ENCODE results near the gene GDPD4. TPM values are rescaled to one million over a fixed set of nuclear protein-coding genes. Genes with fewer than 3 reads are reported as not detected.
"Not testable (repeated sequence)": the region's sequence is repeated elsewhere in the genome, so short reads cannot be mapped to it uniquely, and the experiment has no call there.

The GDPD4 gene
- total RNA-seq, 2 experiments from 2014 or later = not detected

- POLR2A ChIA-PET = no interaction called here
- CTCF ChIA-PET = no interaction called here
Observed at GRCh38 chr11:77300695-77301094, 791 bp downstream of the GDPD4 start.

DNA sequence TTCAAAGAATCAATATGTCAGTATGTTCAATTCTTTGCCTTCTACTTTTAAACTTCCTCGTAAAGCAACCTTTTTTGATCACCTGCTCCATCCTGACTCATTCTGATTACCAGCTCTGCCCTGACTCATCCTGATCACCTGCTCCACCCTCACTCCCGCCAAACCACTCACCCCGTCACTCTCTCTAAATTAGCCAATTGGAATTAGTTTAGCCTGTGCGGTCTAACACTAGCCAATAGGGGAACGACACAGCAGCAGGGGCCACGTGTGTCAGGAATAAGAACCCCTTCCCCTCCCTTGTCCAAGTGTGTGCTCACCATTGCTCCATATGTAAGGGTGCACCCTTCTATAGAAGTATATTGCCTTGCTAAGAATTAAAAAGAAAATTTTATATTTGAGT, 1.5 kb downstream of the GDPD4 start:
- POLR2A ChIA-PET = not testable (repeated sequence)
- CTCF ChIA-PET = interaction anchor here (1.5 kb wide), 1 partner anchor 8 kb away, joined by 3 read pairs; no protein-coding TSS in a partner anchor

- CTCF ChIA-PET = interaction anchor here (1.5 kb wide), 1 partner anchor 9 kb away, joined by 3 read pairs; no protein-coding TSS in a partner anchor
- POLR2A ChIA-PET = no interaction called here
Observed at GRCh38 chr11:77299528-77299993, 1.9 kb downstream of the GDPD4 start.

- ChIA-PET CTCF (no interaction called here), POLR2A (no interaction called here)
Observed at GRCh38 chr11:77294040-77294439, 7.4 kb downstream of the GDPD4 start.

DNA sequence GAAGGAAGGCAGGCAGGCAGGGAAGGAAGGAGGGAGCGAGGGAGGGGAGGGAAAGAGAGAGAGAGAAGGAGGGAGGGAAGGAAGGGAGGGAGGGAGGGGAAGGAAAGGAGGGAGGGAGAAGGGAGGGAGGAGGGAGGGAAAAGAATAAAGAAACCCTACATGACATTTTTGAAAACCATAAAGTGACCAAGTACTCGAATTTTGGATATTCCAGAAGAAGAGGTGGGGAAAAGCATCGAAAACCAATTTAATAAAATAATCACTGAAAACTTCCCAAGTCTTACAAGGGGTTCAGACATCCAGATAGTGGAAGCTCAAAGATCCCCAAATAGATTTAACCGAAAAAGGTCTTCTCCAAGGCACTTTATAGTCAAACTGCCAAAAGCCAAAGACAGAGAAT, 11.7 kb downstream of the GDPD4 start:
- ChIA-PET CTCF (no interaction called here), POLR2A (no interaction called here)

DNA sequence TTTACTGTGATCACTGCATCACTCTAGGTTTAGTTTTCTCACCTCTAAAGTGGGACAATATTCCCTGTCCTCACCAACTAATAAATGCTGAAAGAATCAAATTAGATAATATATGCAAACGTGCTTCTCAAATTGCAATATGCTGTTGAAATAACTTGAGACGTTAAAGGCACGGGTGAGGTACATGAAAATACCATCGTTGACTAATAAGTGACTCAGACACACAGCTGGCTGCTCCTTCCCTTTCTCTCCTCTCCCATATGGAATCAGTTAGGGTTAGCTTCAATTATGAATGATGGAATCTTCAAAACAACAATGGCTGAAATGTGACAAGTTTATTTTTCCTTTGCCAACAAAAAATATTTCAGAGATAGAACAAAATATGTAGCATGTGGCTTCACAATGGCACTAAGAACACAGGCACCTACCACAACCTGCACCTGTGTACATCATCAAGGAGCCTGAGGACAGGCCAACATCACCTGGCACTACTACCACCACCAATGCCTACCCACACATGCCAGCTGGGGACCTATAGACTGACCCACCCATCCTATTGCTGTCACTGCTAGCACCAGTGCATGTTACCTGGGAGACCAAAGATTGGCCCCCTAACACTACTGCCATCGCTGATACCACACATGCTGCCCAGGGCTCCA, 13.7 kb downstream of the GDPD4 start:
- CTCF ChIA-PET = no interaction called here

DNA sequence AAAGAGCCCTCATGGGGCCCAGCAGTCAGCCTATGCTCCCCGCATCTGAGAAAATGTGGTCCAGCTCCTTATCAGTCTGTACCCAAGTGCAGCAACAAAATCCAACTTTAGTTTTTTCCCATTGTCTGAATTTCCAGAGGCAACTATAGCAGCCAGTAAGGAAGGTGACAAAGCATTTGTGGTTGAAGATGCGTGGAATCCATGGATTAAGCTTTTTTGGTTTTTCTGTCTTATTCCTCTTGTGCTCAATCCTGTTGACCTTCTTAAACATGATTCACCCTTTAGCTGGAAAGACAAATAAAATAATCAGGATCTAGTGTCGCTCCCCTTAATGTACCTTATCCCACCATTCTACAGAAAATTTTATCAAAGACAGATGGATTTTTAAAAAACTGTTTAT, 14.3 kb downstream of the GDPD4 start:
- ChIA-PET CTCF (no interaction called here), POLR2A (no interaction called here)

More for the DNA sequence above, 13.7 kb downstream of the GDPD4 start:
- POLR2A ChIA-PET = no interaction called here

- POLR2A ChIA-PET = no interaction called here
- CTCF ChIA-PET = no interaction called here
Observed at GRCh38 chr11:77284476-77285468, 16.7 kb downstream of the GDPD4 start.

- POLR2A ChIA-PET = no interaction called here
- CTCF ChIA-PET = no interaction called here
Observed at GRCh38 chr11:77283101-77283500, 18.4 kb downstream of the GDPD4 start.

DNA sequence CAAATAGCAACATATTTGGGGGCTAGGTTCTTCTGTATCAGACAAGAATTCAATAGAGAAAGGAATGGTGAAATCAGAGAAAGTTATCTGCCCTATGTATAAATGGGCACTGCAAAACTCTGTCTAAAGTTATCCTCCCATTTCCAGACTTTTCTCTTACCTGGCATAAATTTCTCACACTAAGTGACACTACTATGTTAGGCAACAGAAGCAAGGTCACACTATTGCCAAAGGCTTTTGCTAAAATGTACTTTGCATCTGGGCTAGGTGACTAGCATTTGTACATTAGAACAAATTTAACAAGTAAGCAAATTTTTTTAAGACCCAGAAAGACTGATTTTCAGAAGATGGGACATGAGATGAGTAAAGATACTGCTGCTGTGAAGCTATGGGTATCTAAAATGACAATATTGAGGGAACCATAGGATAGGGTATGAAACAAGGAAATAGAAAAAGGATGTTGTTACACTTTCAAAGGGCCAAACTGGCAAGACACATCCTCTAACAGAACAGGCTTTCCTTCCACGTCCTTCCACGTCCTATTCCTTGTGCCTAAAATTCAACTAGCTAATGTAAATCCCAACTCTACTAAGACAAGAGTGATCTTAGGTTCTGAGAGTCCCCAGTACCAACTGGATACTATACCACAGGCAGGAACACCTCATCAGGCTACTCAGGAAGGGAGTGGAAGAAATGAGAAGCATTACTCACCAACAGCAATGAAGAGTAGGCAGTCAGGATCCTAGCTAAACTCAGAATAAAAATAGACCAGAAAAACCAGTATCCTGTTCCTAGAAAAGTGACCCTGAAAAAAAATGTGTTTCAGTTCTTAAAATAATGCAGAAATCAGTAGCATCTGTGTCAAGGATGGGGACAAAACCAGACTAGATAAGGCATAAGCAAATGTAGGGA, 22.6 kb downstream of the GDPD4 start:
- CTCF ChIA-PET = no interaction called here

DNA sequence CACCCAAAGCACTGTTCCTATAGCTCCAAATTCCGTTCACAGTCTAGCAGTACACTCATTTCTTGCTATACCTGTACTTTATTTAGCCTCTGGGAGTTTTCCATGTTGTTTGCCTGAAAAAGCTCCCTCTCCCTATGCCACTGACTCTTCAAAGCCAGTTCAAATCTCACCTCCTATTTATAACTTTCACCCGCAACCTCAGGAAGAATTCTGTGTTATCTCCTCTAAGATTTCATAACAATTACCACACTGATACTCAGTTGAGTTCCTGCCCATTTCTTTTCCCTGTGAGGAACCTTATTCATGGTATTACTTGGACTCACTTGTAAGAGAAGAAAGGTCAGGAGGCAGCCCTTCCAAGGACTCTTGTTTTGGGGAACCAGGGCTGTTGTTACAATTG, 25.2 kb downstream of the GDPD4 start:
- POLR2A ChIA-PET = no interaction called here
- CTCF ChIA-PET = no interaction called here

More for the DNA sequence above, 22.6 kb downstream of the GDPD4 start:
- POLR2A ChIA-PET = no interaction called here

DNA sequence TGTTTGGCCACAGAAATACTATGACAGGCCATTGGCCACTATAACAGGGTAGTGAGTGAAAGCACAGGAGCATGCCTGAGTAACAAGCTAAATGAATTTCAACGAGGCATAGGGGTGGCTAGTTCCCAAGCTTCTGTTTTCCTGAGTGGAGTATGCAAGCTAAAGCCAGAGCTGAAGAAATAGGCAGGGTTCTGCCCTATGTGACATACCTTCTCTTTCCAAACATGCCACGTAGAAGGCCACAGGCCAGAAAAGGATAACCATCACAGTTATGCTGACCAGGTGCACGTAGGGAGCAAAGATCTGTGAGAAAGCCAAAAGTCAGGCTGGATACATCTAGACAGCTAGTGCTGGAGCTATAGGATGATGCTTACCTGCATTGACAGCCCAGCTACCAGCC, 30.6 kb downstream of the GDPD4 start:
- ChIA-PET POLR2A (no interaction called here), CTCF (interaction anchor here (0.6 kb wide), 1 partner anchor 370 kb away, joined by 3 read pairs; no protein-coding TSS in a partner anchor)

DNA sequence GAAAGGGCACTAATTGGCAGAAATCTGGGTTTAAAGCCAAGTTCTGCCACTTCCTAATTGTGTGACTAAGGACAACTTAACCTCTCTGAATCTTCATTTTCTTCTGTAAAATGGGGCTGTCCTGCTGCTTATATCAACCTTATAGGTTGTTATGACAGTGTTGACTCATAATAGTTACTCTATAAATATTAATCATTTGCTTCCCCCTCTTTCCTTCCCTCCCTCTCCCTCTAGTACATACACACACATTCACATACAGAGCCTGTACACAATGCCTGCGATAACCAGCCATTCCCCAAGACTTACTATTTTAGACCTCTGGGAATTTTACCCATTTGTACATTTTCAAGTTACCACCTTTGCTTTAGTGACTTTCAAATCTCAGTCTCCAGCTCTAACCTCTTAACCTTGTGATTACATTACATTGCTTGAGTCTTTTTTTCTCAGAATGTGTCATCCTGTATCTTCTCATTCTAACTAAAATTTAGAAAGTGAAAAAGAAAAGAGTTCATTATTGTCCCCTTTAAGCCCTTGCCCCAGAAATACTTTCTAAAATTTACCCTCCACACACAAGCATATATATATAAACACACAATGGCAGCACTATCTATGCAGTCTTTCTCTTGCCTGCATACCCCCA, 31.9 kb downstream of the GDPD4 start:
- POLR2A ChIA-PET = no interaction called here
- CTCF ChIA-PET = no interaction called here

- ChIA-PET POLR2A (no interaction called here), CTCF (no interaction called here)
Observed at GRCh38 chr11:77267962-77268361, 33.5 kb downstream of the GDPD4 start.

DNA sequence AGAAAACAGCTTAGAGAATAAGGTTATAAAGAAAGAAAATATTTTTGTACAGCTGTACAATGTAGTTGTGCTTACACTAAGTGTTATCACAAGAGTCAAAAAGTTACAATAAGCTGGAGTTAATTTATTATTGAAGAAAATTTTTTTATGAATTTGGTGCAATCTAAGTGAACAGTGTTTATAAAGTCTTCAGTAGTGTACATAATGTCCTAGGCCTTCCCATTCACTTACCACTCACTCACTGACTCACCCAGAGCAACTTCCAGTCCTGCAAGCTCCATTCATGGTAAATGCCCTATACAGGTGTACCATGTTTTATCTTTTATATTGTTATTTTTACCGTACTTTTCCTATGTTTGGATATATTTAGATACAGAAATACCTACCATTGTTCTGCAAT, 34.7 kb downstream of the GDPD4 start:
- POLR2A ChIA-PET = no interaction called here

DNA sequence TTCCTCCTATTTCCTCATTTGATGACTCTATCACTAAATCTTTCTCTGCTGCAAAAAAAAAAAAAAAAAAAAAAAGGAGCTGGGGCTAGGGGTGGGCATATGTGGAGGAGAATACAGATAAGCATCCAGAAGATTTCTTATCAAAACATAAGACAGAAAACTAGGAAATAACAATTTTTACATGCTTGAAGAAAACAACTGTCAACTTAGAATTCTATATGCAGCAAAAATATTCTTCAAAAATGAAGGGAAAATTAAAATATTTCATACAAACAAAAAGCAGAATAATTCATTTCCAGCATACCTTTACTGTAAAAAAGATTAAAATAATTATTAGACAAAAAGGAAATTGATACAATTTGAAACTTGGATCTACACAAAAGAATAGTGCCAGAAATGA, 38.7 kb downstream of the GDPD4 start:
- POLR2A ChIA-PET = no interaction called here
- CTCF ChIA-PET = no interaction called here

More for the DNA sequence above, 34.7 kb downstream of the GDPD4 start:
- CTCF ChIA-PET = no interaction called here

DNA sequence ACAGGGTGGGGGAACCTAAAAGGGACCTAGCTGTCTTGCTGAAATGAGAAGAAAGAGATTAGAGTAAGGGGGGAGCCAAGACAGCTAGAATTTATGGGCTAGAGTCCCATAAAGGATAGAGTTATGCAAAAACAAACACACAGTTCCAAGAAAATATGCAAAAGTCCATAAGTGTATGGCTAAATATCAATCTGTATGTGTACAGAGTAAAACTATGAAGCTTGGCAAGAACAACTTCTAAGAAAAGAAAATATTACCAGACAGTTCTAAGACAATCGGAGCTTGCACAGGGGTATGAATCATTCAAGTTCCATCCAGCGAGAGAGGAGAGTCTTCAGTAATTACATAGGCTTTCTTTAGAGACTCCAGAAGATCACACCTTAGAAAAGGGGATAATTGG, 41.8 kb downstream of the GDPD4 start:
- ChIA-PET CTCF (no interaction called here), POLR2A (no interaction called here)

DNA sequence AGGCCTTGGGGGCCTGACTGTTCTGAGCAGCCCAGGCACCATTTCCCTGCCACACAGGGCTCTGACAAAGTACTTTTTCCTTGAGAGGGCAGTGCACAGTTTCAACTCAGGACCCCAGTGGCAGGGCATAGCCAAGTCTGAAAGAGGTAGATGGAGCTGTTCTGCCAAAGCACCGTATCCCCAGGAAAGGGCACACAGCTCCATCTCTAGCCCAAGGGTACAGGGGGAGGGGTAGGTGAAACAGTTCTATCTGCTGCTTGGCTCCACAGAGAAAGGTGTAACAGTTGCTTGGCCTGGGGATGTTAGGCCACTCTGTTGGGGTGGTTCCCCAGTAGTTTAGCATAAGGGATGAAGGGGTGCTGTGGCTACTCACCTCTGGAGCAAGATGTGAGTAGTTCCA, 47.8 kb downstream of the GDPD4 start:
- ChIA-PET POLR2A (no interaction called here), CTCF (interaction anchor here (1.2 kb wide), 1 partner anchor 51 kb away, joined by 3 read pairs; no protein-coding TSS in a partner anchor)

- POLR2A ChIA-PET = no interaction called here
- CTCF ChIA-PET = interaction anchor here (1.2 kb wide), 1 partner anchor 52 kb away, joined by 3 read pairs; no protein-coding TSS in a partner anchor
Observed at GRCh38 chr11:77252555-77253270, 48.8 kb downstream of the GDPD4 start.

All from activated CD8-positive, alpha-beta memory T cell treated with anti-CD3 and anti-CD28 coated beads for 36 hours (primary cell).